ENCODE measurements around the gene MAPT. TPM values are rescaled to one million over a fixed set of nuclear protein-coding genes. Genes with fewer than 3 reads are reported as not detected.

Gene MAPT
- polyA plus RNA-seq (2011; rRNA removed): 0.16 and 0.23 TPM in 2 replicates
- 0.15 TPM in 1 of 2 replicates, not detected in the other for polyA minus RNA-seq (2011; rRNA and poly(A)+ RNA removed)

DNA sequence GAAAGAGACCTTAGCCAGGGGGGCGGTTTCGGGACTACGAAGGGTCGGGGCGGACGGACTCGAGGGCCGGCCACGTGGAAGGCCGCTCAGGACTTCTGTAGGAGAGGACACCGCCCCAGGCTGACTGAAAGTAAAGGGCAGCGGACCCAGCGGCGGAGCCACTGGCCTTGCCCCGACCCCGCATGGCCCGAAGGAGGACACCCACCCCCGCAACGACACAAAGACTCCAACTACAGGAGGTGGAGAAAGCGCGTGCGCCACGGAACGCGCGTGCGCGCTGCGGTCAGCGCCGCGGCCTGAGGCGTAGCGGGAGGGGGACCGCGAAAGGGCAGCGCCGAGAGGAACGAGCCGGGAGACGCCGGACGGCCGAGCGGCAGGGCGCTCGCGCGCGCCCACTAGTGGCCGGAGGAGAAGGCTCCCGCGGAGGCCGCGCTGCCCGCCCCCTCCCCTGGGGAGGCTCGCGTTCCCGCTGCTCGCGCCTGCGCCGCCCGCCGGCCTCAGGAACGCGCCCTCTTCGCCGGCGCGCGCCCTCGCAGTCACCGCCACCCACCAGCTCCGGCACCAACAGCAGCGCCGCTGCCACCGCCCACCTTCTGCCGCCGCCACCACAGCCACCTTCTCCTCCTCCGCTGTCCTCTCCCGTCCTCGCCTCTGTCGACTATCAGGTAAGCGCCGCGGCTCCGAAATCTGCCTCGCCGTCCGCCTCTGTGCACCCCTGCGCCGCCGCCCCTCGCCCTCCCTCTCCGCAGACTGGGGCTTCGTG, at the start of gene MAPT:
MAPT (plus strand) TSS at position 533 of the 763 bp plus-strand sequence. CDS start 67,784 bp downstream, outside the sequence.
- peaks cover 28% of the 10 kb centered on the region for H3K27me3 ChIP-seq (ENCODE audit: control insufficient read depth, insufficient read depth, low read length)
- peak; percentile 50 for DNase-seq (ENCODE audit: low read depth)
- TF ChIP-seq CTCF (IDR thresholded peaks at IDR 0.05; ENCODE audit: insufficient read depth, low read depth, low read length): peak; percentile 52
- POLR2A ChIA-PET: interaction anchor here (0.7 kb wide), 1 partner anchor 44 kb away, joined by 5 read pairs; no protein-coding TSS in a partner anchor
- peak within 1 kb of the TSS; percentile 64 for H3K4me3 ChIP-seq (ENCODE audit: low read depth, low read length)
- no peaks in the 10 kb centered on the region for H3K36me3 ChIP-seq (ENCODE audit: control insufficient read depth, insufficient read depth, low read length)
- CTCF ChIA-PET: interaction anchor here (0.6 to 2.5 kb wide), 7 partner anchors 9 to 1331 kb away, joined by 3 to 11 read pairs (median 3); no protein-coding TSS in a partner anchor

DNA sequence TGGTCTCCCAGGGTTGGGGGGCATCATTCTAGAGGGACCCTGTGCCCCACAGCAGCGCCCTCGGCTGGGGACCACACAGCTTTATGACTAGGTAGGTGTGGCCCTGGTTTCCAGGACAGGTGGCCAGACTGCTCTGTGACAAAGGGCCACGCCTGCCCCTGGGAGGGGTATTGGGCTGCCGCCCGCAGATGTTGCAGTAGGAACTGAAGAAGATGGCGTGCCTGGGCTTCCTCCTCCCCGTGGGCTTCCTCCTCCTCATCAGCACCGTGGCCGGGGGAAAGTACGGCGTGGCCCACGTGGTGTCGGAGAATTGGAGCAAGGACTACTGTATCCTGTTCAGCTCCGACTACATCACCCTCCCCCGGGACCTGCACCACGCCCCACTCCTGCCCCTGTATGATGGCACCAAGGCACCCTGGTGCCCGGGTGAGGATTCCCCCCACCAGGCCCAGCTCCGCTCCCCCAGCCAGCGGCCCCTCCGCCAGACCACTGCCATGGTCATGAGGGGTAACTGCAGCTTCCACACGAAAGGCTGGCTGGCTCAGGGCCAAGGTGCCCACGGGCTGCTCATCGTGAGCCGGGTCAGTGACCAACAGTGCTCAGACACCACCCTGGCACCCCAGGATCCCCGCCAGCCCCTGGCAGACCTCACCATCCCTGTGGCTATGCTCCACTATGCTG, 49.5 kb upstream of the MAPT start, which contains the start of gene SPPL2C:
SPPL2C (plus strand) TSS at position 187 of the 681 bp plus-strand sequence; CDS start at position 213, 26 bp downstream.
- DNase-seq (ENCODE audit: low read depth): no peak
- Histone ChIP-seq H3K4me3 (ENCODE audit: low read depth, low read length) (no peak within 1 kb of the TSS), H3K36me3 (ENCODE audit: control insufficient read depth, insufficient read depth, low read length) (no peaks in the 10 kb centered on the region), H3K27me3 (ENCODE audit: control insufficient read depth, insufficient read depth, low read length) (peaks cover 7% of the 10 kb centered on the region)
- CTCF ChIA-PET: interaction anchor here (1.3 kb wide), 1 partner anchor 13 kb away, joined by 3 read pairs; no protein-coding TSS in a partner anchor
- TF ChIP-seq CTCF (IDR thresholded peaks at IDR 0.05; ENCODE audit: insufficient read depth, low read depth, low read length): no peak
- POLR2A ChIA-PET: no interaction called here

- no peak for TF ChIP-seq CTCF (IDR thresholded peaks at IDR 0.05; ENCODE audit: insufficient read depth, low read depth, low read length)
- ChIA-PET CTCF (interaction anchor here (1.3 kb wide), 1 partner anchor 14 kb away, joined by 3 read pairs; no protein-coding TSS in a partner anchor), POLR2A (no interaction called here)
- Histone ChIP-seq H3K4me3 (ENCODE audit: low read depth, low read length) (no peak overlapping the region), H3K27me3 (ENCODE audit: control insufficient read depth, insufficient read depth, low read length) (peaks cover 6% of the 10 kb centered on the region), H3K36me3 (ENCODE audit: control insufficient read depth, insufficient read depth, low read length) (no peaks in the 10 kb centered on the region)
- DNase-seq (ENCODE audit: low read depth): no peak
Observed at GRCh38 chr17:45845376-45846185, 48.8 kb upstream of the MAPT start.

DNA sequence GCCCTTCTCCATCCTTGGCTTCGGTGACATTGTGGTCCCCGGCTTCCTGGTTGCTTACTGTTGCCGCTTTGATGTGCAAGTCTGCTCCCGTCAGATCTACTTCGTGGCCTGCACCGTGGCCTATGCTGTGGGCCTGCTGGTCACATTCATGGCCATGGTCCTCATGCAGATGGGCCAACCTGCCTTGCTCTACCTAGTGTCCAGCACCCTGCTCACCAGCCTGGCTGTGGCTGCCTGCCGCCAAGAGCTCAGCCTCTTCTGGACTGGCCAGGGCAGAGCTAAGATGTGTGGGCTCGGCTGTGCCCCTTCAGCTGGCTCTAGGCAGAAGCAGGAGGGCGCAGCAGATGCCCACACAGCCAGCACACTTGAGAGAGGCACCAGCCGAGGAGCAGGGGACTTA, 48.1 kb upstream of the MAPT start:
- Histone ChIP-seq H3K27me3 (ENCODE audit: control insufficient read depth, insufficient read depth, low read length) (peaks cover 5% of the 10 kb centered on the region), H3K4me3 (ENCODE audit: low read depth, low read length) (no peak overlapping the region), H3K36me3 (ENCODE audit: control insufficient read depth, insufficient read depth, low read length) (no peaks in the 10 kb centered on the region)
- ChIA-PET POLR2A (no interaction called here), CTCF (no interaction called here)
- no peak for DNase-seq (ENCODE audit: low read depth)
- no peak for TF ChIP-seq CTCF (IDR thresholded peaks at IDR 0.05; ENCODE audit: insufficient read depth, low read depth, low read length)
